Prostate gland (tissue), 2 donors: ENCODE results near the gene CPLANE2.

Experiments used
- POLR2A ChIP-seq: fragments of 450-650 bp; IDR thresholded peaks from one replicate; pipeline ENCODE4 v1.6.1; 2016; ENCODE audit warnings: antibody characterized with exemption, mild to moderate bottlenecking
- TF ChIP-seq, protein P1 (sequence below), 4 experiments: fragments of 200-600 bp in 2 of 4; fragments of 450-650 bp in 2 of 4; sonication (generic) in 2 of 4; IDR thresholded peaks; 1 replicate in 3 of 4; 2 replicates in 1 of 4; pipeline ENCODE4 v1.5.1; 2016 to 2019; ENCODE audit warnings: antibody characterized with exemption in 4 of 4, mild to moderate bottlenecking in 2 of 4, moderate library complexity in 2 of 4

DNA sequence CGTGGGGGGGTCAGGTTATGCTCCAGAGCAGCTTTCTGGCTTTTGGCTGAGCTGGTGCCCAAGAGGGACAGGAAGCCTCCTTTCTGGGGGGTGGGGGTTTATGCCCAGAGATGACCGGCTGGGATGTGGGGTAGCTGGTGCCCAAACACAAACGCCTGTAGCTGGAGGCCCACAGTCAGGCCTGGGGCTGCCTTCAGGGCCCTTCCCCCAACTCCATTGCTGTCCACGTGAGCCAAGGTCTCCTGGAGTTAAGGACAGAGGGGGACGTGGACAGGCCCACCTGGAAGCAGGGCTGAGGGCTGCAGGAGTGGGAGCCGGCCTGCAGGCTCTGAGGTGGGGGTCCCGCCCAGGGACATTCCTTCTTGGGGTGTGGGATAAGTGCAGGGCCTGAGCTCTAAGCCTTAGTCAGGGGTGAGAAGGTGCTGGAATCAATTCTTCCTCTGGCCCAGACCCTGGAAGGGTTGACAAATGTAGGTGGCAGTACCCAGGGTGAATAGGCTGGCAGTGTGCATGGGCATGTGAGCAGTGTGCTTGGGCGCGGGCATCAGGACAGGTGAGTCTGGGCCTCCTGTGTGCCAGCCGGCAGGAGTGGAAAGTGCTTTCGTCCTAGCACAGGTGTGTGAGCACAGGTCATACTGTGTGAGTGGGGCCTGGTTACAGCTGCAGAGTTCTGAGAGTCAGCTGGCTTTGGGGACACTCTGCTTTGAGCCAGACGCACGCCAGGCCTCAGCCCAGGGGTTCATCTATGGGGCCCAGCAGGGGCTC, 6.8 kb downstream of the CPLANE2 start:
- TF ChIP-seq, protein P1, sequence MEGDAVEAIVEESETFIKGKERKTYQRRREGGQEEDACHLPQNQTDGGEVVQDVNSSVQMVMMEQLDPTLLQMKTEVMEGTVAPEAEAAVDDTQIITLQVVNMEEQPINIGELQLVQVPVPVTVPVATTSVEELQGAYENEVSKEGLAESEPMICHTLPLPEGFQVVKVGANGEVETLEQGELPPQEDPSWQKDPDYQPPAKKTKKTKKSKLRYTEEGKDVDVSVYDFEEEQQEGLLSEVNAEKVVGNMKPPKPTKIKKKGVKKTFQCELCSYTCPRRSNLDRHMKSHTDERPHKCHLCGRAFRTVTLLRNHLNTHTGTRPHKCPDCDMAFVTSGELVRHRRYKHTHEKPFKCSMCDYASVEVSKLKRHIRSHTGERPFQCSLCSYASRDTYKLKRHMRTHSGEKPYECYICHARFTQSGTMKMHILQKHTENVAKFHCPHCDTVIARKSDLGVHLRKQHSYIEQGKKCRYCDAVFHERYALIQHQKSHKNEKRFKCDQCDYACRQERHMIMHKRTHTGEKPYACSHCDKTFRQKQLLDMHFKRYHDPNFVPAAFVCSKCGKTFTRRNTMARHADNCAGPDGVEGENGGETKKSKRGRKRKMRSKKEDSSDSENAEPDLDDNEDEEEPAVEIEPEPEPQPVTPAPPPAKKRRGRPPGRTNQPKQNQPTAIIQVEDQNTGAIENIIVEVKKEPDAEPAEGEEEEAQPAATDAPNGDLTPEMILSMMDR (IDR thresholded peaks at IDR 0.05), result no peak
- TF ChIP-seq POLR2A, result no peak
